ENCODE measurements around the gene SETD1A.

SETD1A gene

DNA sequence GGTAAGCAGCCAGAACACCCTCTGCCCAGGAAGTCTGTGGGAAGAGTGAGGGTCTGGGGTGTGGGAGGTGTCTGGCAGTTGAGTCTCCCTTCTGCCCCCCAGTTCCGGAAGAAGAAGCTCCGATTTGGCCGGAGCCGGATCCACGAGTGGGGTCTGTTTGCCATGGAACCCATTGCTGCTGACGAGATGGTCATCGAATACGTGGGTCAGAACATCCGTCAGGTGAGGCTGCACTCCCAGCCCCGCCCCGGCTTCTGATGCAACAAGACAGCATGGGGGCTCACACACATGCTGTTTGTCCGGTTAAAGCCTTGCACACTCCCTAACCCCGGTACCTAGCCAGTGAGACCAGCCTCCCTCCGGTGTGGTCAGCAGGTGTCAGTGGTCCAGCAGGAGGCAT lies 23.4 kb downstream of the SETD1A start:
- DNase-seq (ENCODE audit: low read depth in 1 of 2, low spot score in 1 of 2): no peak

DNA sequence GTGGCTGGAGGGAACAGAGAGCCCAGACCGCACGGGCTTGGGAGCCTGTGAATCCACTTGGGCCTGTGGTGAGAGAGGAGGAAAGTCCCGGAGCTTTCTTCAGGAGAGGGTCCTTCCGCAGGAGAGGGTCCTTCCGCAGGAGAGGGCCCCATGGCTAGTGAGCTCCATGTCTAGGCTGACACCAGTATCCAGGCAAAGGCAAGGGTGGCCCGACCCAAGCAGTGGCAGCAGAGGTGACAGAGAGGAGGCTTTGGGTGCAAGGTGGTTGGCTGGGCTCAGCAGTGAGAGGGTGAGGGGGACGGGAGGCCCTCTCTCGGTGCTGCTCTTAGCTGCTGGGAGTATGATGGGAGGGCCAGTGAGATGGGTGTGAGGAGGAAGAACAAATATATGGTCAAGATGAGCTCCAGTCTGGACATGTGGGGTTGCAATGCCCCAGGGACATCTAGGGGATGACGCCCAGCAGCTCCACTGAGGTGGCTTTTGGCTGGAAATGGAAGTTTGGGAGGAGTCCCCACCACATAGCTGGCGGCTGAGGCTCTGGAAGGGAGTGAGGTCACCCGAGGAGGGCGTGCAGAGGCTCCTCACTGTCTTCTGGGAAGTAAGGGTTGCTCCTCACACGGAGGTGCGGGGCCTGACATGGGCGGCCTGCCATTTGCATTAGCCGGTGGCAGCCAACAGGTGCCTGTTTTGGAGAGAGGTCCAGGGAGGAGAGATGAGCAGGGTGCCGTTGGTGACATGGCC lies 25.2 kb downstream of the SETD1A start:
- DNase-seq (ENCODE audit: low read depth in 1 of 2, low spot score in 1 of 2): no peak

DNA sequence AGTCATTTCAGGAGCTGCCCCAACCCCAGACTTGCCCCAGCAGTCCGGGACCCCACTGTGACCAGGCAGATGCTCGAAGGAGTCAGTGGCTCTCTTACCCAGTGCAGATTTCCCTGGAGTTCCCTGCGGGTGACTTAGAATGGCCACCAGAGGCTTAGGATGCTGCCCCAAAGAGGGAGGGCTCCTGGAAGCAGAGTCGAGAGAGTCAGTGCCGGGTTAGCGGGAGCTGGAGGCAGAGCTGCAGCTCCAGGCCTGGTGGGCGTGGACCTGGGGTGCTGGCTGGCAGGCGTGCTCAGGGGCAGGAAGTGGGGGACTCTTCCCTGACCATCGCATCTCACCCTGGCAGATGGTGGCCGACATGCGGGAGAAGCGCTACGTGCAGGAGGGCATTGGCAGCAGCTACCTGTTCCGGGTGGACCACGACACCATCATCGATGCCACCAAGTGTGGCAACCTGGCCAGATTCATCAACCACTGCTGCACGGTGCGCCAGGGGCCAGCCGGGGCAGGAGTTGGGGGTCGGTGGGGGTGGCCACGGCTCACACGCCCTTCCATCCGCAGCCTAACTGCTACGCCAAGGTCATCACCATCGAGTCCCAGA lies 25.8 kb downstream of the SETD1A start:
- no peak for DNase-seq (ENCODE audit: low read depth in 1 of 2, low spot score in 1 of 2)

DNA sequence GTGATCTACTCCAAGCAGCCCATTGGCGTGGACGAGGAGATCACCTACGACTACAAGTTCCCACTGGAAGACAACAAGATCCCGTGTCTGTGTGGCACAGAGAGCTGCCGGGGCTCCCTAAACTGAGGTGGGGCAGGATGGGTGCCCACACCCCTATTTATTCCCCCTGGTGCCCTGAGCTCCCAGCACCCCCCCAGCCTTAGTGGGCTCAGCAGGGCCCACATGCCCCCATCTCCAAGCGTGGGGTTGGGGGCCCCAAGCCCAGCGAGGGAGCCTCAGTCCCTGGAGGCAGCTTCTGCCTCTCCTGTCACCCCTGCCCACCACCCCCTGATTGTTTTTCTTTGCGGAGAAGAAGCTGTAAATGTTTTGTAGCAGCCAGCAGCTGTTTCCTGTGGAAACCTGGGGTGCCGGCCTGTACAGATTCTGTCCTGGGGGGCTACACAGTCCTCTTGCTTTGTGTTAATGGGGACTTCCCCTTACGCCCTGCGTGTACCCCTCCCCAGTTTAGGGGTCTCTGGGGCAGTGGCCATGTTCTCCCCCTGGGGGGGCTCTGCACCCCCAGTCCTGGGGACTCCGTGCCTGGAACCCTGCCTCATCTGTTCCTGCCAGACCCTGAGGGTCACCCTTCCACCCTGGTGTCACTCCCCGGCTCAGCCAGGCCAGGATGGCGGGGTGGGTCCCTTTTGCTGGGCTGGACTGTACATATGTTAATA lies 26.5 kb downstream of the SETD1A start:
- no peak for DNase-seq (ENCODE audit: low read depth in 1 of 2, low spot score in 1 of 2)

DNA sequence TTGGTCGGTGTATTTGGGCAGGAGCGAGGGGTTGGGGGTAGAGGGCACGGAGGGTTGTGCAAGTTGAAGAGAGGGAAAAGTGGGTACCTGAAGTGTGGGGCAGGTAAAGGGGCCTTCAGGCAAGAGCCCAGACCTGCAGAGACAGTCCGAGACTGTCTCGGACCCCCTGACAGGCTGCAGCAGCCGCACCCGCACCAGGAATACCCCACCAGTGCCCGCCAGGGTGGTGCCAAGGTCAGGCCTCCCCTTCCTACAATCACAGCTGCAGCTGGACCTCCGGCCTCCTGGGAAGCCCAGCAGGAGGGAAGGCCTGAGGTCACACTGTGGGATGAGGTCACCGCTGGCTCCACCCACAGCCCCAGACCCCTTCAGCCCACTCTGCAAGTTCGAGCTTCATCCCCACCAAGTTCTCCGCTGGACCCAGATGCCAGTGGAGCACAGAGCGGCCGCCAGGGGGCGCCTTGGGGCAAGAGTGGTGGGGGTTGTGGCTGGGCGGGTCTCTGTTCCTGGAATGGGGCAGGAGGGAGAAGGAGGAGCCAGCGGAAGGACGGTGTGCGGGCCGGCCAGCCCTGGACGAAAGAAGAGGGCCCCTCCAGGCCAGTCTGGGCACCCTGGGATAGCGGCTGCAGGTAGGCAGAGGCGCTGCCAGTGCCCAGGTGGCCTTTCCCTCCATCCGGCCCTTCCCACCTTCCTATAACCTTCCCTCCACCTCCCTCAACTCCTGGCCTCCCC lies 27.3 kb downstream of the SETD1A start, which contains the start of gene HSD3B7:
HSD3B7 (plus strand) TSS at position 539 of the 732 bp plus-strand sequence. CDS start 452 bp downstream, outside the sequence.
- DNase-seq (ENCODE audit: low read depth in 1 of 2, low spot score in 1 of 2): peak; percentile 68 to 72

DNA sequence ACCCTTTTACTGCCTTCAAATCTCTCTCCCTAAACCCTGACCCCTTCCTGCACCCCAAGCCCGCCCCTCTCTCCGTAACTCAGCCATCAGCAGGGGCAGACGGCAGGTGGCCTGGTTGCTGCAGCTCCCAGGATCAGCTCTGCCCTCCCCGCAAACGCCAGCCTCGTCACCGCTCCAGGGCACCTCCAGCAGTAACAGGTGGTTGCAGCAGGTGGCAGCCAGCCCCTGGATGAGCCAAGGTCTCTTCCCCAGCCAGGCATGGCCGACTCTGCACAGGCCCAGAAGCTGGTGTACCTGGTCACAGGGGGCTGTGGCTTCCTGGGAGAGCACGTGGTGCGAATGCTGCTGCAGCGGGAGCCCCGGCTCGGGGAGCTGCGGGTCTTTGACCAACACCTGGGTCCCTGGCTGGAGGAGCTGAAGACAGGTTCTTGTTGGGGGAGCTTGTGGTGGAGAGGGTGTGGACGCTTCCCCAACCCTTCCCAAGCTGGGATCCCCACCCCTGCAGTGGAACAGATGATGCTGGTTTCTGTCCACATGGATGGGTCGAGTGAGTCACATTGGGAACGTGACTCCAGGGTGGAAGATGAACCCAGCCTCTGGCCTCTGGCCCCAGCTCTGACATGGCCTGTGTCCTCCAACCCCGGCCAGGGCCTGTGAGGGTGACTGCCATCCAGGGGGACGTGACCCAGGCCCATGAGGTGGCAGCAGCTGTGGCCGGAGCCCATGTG lies 28.0 kb downstream of the SETD1A start:
- DNase-seq (ENCODE audit: low read depth in 1 of 2, low spot score in 1 of 2): no peak

DNA sequence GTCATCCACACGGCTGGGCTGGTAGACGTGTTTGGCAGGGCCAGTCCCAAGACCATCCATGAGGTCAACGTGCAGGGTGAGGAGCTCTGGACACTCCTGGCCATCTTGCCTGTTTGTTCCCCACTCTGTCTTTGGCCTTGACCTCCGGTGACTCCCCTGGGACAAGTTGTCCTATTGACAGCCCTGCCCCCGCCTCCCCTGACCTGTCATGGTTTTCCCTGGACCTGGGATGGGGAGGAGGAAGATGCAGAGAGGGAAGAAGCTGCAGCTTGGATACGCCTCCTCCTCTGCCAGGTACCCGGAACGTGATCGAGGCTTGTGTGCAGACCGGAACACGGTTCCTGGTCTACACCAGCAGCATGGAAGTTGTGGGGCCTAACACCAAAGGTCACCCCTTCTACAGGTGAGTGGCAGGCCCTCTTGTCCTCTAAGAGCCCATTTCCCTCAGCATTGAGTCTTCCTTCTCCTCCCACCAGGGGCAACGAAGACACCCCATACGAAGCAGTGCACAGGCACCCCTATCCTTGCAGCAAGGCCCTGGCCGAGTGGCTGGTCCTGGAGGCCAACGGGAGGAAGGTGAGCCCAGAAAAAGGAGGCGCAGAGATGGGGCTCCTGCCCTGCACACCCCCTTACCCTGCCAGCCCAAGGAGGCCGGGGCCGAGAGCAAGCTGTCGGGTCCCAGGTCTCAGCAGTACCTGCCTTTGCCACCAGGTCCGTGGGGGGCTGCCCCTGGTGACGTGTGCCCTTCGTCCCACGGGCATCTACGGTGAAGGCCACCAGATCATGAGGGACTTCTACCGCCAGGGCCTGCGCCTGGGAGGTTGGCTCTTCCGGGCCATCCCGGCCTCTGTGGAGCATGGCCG lies 28.8 kb downstream of the SETD1A start:
- DNase-seq (ENCODE audit: low read depth in 1 of 2, low spot score in 1 of 2): no peak

DNA sequence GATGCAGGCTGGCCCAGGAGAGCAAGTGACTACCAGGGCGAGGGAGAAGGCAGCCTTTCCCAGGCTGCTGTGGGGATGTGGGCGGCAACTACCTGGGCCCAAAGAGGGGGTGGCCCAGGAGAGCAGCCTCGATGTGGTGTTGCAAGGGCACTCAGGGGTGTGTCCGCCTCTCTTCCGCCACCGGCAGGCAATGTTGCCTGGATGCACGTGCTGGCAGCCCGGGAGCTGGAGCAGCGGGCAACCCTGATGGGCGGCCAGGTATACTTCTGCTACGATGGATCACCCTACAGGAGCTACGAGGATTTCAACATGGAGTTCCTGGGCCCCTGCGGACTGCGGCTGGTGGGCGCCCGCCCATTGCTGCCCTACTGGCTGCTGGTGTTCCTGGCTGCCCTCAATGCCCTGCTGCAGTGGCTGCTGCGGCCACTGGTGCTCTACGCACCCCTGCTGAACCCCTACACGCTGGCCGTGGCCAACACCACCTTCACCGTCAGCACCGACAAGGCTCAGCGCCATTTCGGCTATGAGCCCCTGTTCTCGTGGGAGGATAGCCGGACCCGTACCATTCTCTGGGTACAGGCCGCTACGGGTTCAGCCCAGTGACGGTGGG lies 30.1 kb downstream of the SETD1A start:
- DNase-seq (ENCODE audit: low read depth in 1 of 2, low spot score in 1 of 2): no peak

DNA sequence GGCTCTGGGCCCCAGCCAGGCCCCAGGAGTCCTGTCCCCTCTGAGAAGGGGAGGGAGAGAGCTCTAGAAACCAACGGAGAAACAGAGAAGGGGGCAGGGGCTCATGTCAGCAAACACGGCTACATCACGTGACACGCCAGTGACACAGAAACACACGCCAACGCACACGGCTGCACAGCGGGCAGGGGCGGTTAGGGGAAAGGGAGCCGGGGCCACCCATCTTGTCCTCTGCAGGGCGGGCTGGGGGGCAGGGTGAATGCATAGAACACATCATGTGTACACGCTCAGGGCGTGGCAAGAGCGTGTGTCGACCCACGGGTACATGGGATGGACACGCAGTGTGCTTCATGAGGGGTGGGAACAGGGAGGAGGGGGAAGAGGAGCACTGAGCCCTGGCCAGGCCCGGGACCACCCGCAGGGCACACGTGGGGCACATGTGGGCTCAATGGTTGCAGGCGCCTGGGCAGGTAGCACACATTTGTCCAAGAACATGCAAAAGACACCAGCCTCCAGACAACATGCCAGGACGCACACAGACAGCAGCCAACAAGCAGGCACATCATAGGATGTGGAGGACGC lies 32.0 kb downstream of the SETD1A start:
- DNase-seq (ENCODE audit: low read depth in 1 of 2, low spot score in 1 of 2): no peak

DNA sequence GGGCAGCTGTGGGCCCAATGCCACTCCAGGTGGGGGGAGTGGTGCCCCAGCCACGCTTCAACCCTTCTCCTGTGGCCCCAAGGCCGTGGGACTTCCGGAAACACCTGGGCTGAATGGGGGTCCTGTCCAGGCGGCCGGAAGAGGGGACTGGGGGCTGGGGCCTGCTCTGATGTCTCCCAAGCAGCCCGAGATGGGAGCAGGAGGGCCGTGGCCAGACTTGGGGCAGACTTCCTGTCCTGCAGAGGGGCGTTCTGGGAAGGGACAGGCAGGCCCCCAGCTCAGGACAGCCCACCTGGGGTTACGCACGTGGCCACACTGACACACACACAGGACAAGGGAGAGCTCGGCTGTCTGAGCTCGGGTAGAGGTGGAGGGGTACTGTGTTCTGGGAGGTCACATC lies 32.6 kb downstream of the SETD1A start:
- DNase-seq (ENCODE audit: low read depth in 1 of 2, low spot score in 1 of 2): no peak

DNA sequence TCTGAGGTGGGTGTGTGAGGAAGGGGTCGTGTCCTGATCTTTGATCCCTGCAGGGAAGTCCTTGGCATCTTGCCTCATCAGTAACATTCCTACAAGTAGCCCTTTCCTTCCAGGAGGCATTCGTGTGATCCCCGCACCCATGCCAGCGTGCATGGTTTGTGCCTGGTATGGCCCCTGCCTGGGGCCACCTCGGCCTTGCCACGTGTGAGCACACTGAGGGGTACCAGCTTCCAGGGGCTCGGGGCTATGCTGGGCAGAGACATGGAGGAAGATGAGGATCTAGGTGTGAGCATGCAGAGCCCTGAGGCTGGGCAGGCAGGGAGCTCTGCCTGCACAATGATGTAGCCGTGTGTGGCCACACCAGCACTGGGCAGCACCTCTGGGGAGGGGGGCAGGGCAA lies 33.5 kb downstream of the SETD1A start:
- no peak for DNase-seq (ENCODE audit: low read depth in 1 of 2, low spot score in 1 of 2)

DNA sequence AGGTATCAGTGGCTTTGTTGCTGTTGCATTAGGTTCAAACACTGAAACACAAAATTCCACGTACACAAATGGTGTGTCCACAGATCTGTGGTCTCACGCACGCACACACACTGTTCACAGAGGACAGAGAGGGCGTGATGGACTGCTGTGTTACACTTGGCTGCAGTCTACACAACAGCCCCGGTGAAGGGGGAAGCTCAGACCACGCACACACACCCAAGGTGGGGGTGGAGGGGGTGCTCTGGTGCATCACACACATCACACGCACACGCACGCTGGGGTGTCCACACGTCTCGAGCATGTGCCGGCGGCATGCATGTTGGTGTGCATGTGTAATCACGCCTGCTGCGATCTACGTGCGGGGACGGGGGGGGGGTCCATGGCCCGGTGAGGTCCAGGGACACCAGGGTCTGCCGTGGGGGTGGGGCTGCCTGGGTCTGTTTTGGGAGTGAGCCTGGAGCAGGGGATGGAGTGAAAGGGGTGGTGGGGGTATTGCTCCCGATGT lies 34.8 kb downstream of the SETD1A start:
- no peak for DNase-seq (ENCODE audit: low read depth in 1 of 2, low spot score in 1 of 2)

DNA sequence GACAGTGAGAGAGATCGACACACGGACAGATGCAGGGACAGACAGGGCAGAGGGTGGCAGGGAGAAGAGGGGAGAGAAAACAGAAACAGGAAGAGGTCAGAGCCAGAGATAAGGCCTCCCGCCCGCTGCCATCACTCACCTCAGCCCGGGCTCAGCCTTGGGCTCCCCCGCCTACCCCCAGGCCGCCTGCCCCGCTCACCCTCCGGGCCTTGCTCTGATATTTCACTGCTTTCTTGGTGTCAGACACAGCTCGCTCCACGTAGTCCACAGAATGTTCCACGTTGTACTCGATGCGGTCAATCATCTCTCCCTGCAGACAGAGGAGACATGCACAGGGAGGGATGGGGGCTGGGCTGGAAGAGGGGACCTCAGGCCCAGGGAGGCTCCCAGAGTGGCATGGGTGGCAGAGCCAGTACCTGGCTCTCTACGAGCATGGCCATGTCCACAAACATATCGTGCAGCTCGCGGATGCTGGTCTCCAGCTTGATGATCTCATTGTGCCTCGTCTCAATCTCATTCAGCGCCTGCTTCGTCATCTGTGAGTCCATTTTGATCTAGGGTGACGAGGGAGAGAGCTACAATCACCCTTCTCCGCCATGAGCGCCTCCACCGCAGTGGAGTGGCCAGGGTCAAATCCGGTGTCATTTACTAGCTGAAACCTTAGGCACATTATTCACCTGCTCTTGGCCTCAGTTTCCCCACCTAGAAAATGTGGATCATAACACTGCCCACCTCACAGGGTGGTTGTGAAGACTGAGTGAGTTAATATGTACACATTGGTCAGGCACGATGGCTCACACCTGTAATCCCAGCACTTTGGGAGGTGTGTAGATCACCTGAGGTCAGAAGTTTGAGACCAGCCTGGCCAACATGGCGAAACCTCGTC lies 35.6 kb downstream of the SETD1A start:
- no peak for DNase-seq (ENCODE audit: low read depth in 1 of 2, low spot score in 1 of 2)

DNA sequence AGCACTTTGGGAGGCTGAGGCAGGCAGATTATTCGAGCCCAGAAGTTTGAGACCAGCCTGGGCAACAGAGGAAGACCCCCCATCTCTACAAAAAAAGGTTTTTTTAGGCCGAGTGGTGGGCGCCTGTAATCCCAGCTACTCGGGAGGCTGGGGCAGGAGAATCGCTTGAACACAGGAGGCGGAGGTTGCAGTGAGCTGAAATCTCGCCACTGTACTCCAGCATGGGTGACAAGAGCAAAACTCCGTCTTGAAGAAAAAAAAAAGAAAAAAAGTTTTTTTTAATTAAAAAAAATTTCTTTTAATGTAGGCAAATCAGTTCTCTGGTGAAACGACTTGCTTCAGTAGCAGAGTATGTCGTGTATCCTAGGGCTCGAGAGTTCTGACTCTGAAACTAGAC lies 38.4 kb downstream of the SETD1A start:
- DNase-seq (ENCODE audit: low read depth in 1 of 2, low spot score in 1 of 2): no peak

DNA sequence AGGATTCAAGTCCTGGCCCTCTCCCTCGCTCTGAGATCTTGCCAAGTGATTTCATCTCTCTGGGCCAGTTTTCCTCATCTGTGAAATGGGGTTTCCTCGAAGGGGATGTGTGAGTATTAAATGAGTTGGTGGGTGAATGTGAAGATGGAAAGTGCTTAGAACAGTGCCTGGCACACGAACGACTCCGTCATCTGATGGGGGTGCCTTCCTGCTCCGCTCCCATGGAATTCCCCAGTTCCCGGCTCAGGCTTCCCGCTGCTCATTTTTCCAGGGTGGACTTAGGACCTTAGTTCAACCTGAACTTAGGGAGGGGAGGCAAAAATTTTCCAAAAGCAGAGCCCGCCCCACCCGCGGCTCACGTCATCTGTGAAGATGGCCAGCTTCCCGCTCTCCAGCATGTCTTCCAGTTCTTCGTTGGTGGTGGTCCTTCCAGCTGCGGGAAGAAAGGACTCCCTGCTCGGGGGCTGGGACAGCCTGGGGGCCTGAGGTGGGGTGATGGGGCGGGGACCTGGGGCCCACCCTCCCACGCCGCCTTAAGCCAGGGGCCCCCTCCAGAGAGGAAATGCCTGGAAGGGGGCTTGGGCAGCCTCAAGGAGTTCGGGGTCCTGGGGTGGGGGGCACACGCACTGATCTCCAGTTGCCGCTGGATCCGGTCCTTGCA lies 38.9 kb downstream of the SETD1A start:
- no peak for DNase-seq (ENCODE audit: low read depth in 1 of 2, low spot score in 1 of 2)

DNA sequence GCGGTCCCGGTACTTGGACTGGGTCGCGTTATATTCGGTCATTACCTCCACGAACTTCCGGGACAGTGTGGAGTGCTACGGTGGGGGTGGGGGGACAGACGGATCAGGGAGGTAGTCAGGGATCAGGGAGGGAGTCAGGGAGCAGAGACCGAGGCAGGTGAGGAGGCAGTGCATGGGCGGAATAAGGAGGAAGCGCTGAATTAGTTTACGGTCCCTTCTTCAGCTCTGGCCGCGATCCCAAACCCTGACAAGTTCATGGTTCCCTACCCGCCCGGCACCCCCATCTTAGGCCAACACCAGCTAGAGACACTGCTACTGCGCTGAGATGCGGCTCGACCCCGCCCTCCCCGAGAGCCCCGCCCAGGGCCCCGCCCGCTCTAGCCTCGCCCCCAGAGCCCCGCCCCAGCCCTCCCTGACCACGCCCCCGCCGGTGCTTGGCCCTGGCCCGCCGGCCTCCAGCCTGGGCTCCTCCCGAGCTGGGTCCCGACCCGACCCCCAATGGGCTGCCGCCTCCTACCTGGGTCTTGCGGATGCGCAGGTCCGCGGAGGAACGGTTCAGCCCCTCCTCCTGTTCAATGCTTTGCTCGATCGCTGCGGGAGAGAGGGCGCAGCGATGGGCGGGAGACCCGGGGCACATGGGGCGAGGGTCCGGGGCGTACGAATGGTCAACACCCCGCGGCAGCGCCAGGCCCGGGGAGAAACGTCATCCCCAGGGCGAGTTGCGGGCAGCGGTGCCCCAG lies 39.6 kb downstream of the SETD1A start:
- peak; percentile 75 to 76 for DNase-seq (ENCODE audit: low read depth in 1 of 2, low spot score in 1 of 2)
